HepG2 (cell line): ENCODE results near the gene RNF123. TPM values are rescaled to one million over a fixed set of nuclear protein-coding genes. Genes with fewer than 3 reads are reported as not detected.

Experiments
- BCL6 ChIP-seq: IDR thresholded peaks from 2 replicates; pipeline ENCODE4 v1.6.1; 2016; ENCODE audit warnings: missing genetic modification reagents, missing compliant biosample characterization
- BORCS8-MEF2B ChIP-seq: sonication (generic); formaldehyde crosslinking; IDR thresholded peaks from 2 replicates; pipeline ENCODE4 v1.8.0; 2022; ENCODE audit warnings: mild to moderate bottlenecking, missing genetic modification reagents
- E2F5 ChIP-seq: sonication (generic); formaldehyde crosslinking; conservative IDR thresholded peaks from 2 replicates; pipeline ENCODE4 v1.4.0; 2020; ENCODE audit warnings: missing genetic modification reagents
- EEA1 ChIP-seq: sonication (generic); formaldehyde crosslinking; IDR thresholded peaks from 2 replicates; pipeline ENCODE4 v1.5.1; 2020; ENCODE audit warnings: mild to moderate bottlenecking, missing genetic modification reagents, borderline replicate concordance
- FOXC1 ChIP-seq: sonication (generic); formaldehyde crosslinking; IDR thresholded peaks from 2 replicates; pipeline ENCODE4 v1.8.0; 2022; ENCODE audit warnings: mild to moderate bottlenecking, missing genetic modification reagents, borderline replicate concordance
- JDP2 ChIP-seq: sonication (generic); formaldehyde crosslinking; IDR thresholded peaks from 2 replicates; pipeline ENCODE4 v1.8.1; 2022; ENCODE audit warnings: missing genetic modification reagents, borderline replicate concordance
- KAT7 ChIP-seq: IDR thresholded peaks from 2 replicates; pipeline ENCODE4 v1.6.1; 2018; ENCODE audit warnings: borderline replicate concordance, missing compliant biosample characterization
- MTF2 ChIP-seq: sonication (generic); formaldehyde crosslinking; IDR thresholded peaks from 2 replicates; pipeline ENCODE4 v1.5.0; 2020; ENCODE audit warnings: missing genetic modification reagents, borderline replicate concordance
- NFE2L2 ChIP-seq: fragments of 150-350 bp; IDR thresholded peaks from 2 replicates; pipeline ENCODE4 v1.6.1; 2014; ENCODE audit warnings: low read length
- NFIC ChIP-seq: IDR thresholded peaks from 2 replicates; pipeline ENCODE4 v1.6.1; 2012; ENCODE audit warnings: mild to moderate bottlenecking, low read length, inconsistent platforms
- POLR2G ChIP-seq: fragments of 200-400 bp; formaldehyde crosslinking; IDR thresholded peaks from 2 replicates; pipeline ENCODE4 v1.6.1; 2018; ENCODE audit warnings: mild to moderate bottlenecking, low read depth, low read length, moderate library complexity
- RARA ChIP-seq: IDR thresholded peaks from 2 replicates; pipeline ENCODE4 v1.6.1; 2016; ENCODE audit warnings: missing genetic modification reagents, missing compliant biosample characterization
- RBFOX2 ChIP-seq: fragments of 200-400 bp; formaldehyde crosslinking; IDR thresholded peaks from 2 replicates; pipeline ENCODE4 v1.6.1; 2017; ENCODE audit warnings: low read depth, mild to moderate bottlenecking, low read length
- RFXANK ChIP-seq: IDR thresholded peaks from 2 replicates; pipeline ENCODE4 v1.6.1; 2016
- STAT5B ChIP-seq: sonication (generic); formaldehyde crosslinking; IDR thresholded peaks from 2 replicates; pipeline ENCODE4 v1.4.0; 2020; ENCODE audit warnings: missing genetic modification reagents
- TSC22D2 ChIP-seq: sonication (generic); formaldehyde crosslinking; IDR thresholded peaks from 2 replicates; pipeline ENCODE4 v1.5.1; 2020; ENCODE audit warnings: missing genetic modification reagents, mild to moderate bottlenecking, borderline replicate concordance
- ZBTB1 ChIP-seq: sonication (generic); formaldehyde crosslinking; IDR thresholded peaks from 2 replicates; pipeline ENCODE4 v1.4.0; 2020; ENCODE audit warnings: missing genetic modification reagents, borderline replicate concordance
- ZNF317 ChIP-seq: sonication (generic); formaldehyde crosslinking; IDR thresholded peaks from 2 replicates; pipeline ENCODE4 v1.5.0; 2020; ENCODE audit warnings: mild to moderate bottlenecking, missing genetic modification reagents
- ZNF484 ChIP-seq: sonication (generic); formaldehyde crosslinking; IDR thresholded peaks from 2 replicates; pipeline ENCODE4 v1.5.1; 2020; ENCODE audit warnings: mild to moderate bottlenecking, low read depth, missing genetic modification reagents, borderline replicate concordance
- ZNF550 ChIP-seq: sonication (generic); formaldehyde crosslinking; IDR thresholded peaks from 2 replicates; pipeline ENCODE4 v1.4.0; 2020; ENCODE audit warnings: mild to moderate bottlenecking, missing genetic modification reagents, borderline replicate concordance
- ZNF788 ChIP-seq: sonication (generic); formaldehyde crosslinking; IDR thresholded peaks from 2 replicates; pipeline ENCODE4 v1.5.0; 2020; ENCODE audit warnings: mild to moderate bottlenecking, missing genetic modification reagents, borderline replicate concordance
- ZNF83 ChIP-seq: sonication (generic); formaldehyde crosslinking; IDR thresholded peaks from 2 replicates; pipeline ENCODE4 v1.4.0; 2020; ENCODE audit warnings: missing genetic modification reagents, mild to moderate bottlenecking, borderline replicate concordance
- ZSCAN12 ChIP-seq: sonication (generic); formaldehyde crosslinking; IDR thresholded peaks from 2 replicates; pipeline ENCODE4 v1.9.0; 2021; ENCODE audit warnings: mild to moderate bottlenecking, missing genetic modification reagents
- ZSCAN20 ChIP-seq: sonication (generic); formaldehyde crosslinking; IDR thresholded peaks from 2 replicates; pipeline ENCODE4 v1.4.0; 2020; ENCODE audit warnings: missing genetic modification reagents, mild to moderate bottlenecking, borderline replicate concordance
- ZSCAN9 ChIP-seq: IDR thresholded peaks from 2 replicates; pipeline ENCODE4 v1.6.1; 2016; ENCODE audit warnings: borderline replicate concordance
- polyA plus RNA-seq, 8 experiments: library from polyadenylated mRNA; depleted of rRNA in 3 of 8; stranded (reverse) in 7 of 8; unstranded in 1 of 8; fragments of >200 nt; fragmentation: Illumina TruSeq in 4 of 8; extraction: Trizol in 4 of 8; gene quantifications; 2 replicates each; pipeline versions ENCODE4 v1.2.1 to v1.2.3, GENCODE V29; 2011 to 2016; ENCODE audit warnings: low read depth in 4 of 8, missing spikeins in 1 of 8, mixed read lengths in 1 of 8; ENCODE audit not compliant: insufficient read depth in 1 of 8
- total RNA-seq, 5 experiments: library from RNA; depleted of rRNA; stranded (reverse); fragments of >200 nt; fragmentation: Illumina TruSeq; extraction: Trizol; gene quantifications; 2 replicates each; pipeline ENCODE4 v1.2.3, GENCODE V29; 2016; ENCODE audit warnings: low read depth in 1 of 5
- TF ChIP-seq, protein P1 (sequence below): sonication (generic); formaldehyde crosslinking; IDR thresholded peaks from 2 replicates; pipeline ENCODE4 v1.8.0; 2022; ENCODE audit warnings: missing genetic modification reagents, low read depth, mild to moderate bottlenecking, borderline replicate concordance
- TF ChIP-seq, protein P2 (sequence below): sonication (generic); formaldehyde crosslinking; IDR thresholded peaks from 2 replicates; pipeline ENCODE4 v1.4.0; 2020; ENCODE audit warnings: low read depth, mild to moderate bottlenecking, missing genetic modification reagents

RNF123 gene
- total and polyA plus RNA-seq, 2 of the 13 experiments (the other 11 are each of a cell fraction or from before 2014, with no cell fraction given) = 29.9 to 82.2 TPM

DNA sequence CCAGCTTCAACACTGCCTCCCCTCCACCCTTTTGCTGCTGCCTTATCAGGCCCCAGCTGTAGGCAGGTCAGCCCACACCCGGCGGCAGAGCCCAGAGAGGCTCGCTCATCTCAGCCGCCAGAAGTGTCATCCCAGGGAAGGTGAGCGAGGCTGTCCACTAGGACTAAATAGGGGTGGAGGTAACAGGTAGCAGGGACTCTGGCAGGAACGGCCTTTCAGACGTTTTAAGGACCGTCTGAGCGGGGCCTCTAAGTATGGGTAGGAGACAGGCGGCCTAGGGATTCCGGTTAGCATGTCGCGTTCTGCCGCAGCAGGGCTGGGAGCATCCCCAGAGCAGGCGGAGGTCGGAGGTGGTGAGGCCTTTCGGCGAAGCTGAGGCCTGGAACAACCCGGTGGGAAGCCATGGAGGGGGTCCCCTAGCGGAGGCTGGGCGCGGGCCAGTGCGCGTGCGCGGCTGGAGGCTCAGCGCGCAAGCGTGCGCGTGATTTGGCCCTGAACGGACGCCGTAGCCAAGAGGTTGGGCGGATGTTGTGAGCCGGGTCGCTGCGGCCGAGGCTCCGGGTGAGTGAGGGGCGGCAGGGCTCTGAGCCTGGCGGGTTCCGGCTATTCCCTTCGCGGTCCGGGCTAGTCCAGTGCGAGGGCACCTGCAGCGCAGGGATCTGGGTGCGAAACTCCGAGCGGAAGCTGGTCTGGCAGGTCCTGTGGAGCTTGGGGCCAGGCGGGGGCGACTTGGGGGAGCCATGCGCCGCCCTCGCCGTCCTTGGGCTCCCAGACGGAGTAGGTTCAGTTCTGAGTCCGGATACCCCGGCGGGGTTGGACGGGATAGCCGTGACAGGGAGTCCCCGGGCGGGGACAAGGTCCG is at the start of gene RNF123, which contains the start of gene MST1 (continued):
- TF ChIP-seq RBFOX2 (peak; percentile 94), POLR2G (peak; percentile 63; the same call in 1 of the 2 replicates), ZNF317 (CRISPR knock-in tag) (no peak), RFXANK (CRISPR knock-in tag) (0 out of 2 replicates have a peak, but pooled peaks have one; percentile 28), NFE2L2 (no peak; the same call in 1 of the 2 replicates), ZSCAN20 (CRISPR knock-in tag) (no peak), ZBTB1 (no peak), BORCS8-MEF2B (CRISPR knock-in tag) (peak; percentile 70; the same call in 1 of the 2 replicates), NFIC (no peak), ZNF484 (CRISPR knock-in tag) (no peak), EEA1 (CRISPR knock-in tag) (peak; percentile 44; the same call in 1 of the 2 replicates), ZSCAN12 (CRISPR knock-in tag) (no peak), TSC22D2 (no peak; the same call in 1 of the 2 replicates), E2F5 (no peak), ZNF83 (CRISPR knock-in tag) (no peak), KAT7 (CRISPR knock-in tag) (peak; percentile 42; the same call in 1 of the 2 replicates), JDP2 (CRISPR knock-in tag) (no peak), FOXC1 (CRISPR knock-in tag) (peak; percentile 87; the same call in 1 of the 2 replicates), MTF2 (0 out of 2 replicates have a peak, but pooled peaks have one; percentile 50), ZNF788 (CRISPR knock-in tag) (peak; percentile 85), ZSCAN9 (CRISPR knock-in tag) (0 out of 2 replicates have a peak, but pooled peaks have one; percentile 55), ZNF550 (CRISPR knock-in tag) (no peak), RARA (peak; percentile 43; the same call in 1 of the 2 replicates), STAT5B (CRISPR knock-in tag) (no peak), BCL6 (no peak)
- TF ChIP-seq, protein P1, sequence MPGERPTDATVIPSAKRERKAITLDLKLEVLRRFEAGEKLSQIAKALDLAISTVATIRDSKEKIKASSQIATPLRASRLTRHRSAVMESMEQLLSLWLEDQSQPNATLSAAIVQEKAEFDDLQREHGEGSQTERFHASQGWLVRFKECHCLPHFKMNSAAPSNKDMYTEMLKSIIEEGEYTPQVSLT (CRISPR knock-in tag) = no peak
- TF ChIP-seq, protein P2, sequence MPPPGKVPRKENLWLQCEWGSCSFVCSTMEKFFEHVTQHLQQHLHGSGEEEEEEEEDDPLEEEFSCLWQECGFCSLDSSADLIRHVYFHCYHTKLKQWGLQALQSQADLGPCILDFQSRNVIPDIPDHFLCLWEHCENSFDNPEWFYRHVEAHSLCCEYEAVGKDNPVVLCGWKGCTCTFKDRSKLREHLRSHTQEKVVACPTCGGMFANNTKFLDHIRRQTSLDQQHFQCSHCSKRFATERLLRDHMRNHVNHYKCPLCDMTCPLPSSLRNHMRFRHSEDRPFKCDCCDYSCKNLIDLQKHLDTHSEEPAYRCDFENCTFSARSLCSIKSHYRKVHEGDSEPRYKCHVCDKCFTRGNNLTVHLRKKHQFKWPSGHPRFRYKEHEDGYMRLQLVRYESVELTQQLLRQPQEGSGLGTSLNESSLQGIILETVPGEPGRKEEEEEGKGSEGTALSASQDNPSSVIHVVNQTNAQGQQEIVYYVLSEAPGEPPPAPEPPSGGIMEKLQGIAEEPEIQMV (CRISPR knock-in tag) = peak; percentile 97
